SK-N-SH (cell line): ENCODE results near the gene OBSCN. TPM values are rescaled to one million over a fixed set of nuclear protein-coding genes. Genes with fewer than 3 reads are reported as not detected.

Experiments
- CTCF ChIA-PET: fragments of 300-600, 350-600 bp; formaldehyde crosslinking; extraction: SDS; loops from one replicate; lab custom pipeline; 2021; lab: Yijun Ruan, JAX
- POLR2A ChIA-PET: fragments of 350-600 bp; sonication (Branson Sonifier 250); formaldehyde crosslinking; extraction: SDS; loops from one replicate; lab custom pipeline; 2020; ENCODE audit warnings: antibody characterized with exemption, inconsistent platforms; lab: Yijun Ruan, JAX
- DNase-seq: peaks from one replicate; pipeline ENCODE4 v3.0.0; 2012
- H2AFZ ChIP-seq: fragments of 200-600 bp; sonication (generic); 2 replicates; pipeline ENCODE4 v1.8.1; 2016; ENCODE audit warnings: antibody characterized with exemption, mild to moderate bottlenecking, low read depth
- H3F3A ChIP-seq: fragments of 200-600 bp; sonication (generic); replicated peaks from 2 replicates; pipeline ENCODE3; 2016; ENCODE audit warnings: antibody characterized with exemption, mild to moderate bottlenecking; ENCODE audit not compliant: insufficient read depth
- H3K27ac ChIP-seq, 2 experiments: fragments of 200-500 bp in 1 of 2; fragments of 200-600 bp in 1 of 2; sonication (Bioruptor generic) in 1 of 2; sonication (generic), shearing (Covaris generic) in 1 of 2; 2 replicates each; pipeline versions ENCODE4 v1.5.1 to v1.6.1; 2014 to 2016; ENCODE audit warnings: low read depth in 2 of 2, inconsistent platforms in 1 of 2, low read length in 1 of 2, mild to moderate bottlenecking in 1 of 2, mixed read lengths in 1 of 2
- H3K27me3 ChIP-seq: fragments of 200-600 bp; sonication (generic), shearing (Covaris generic); 2 replicates; pipeline ENCODE4 v1.6.1; 2016; ENCODE audit warnings: mixed run types; ENCODE audit not compliant: insufficient read depth
- H3K36me3 ChIP-seq, 2 experiments: fragments of 200-500 bp in 1 of 2; fragments of 200-600 bp in 1 of 2; sonication (Bioruptor generic) in 1 of 2; sonication (generic) in 1 of 2; replicated peaks in 1 of 2; 2 replicates each; pipeline versions ENCODE3 to v1.5.1; 2014 to 2016; ENCODE audit warnings: low read length in 1 of 2, mild to moderate bottlenecking in 1 of 2; ENCODE audit not compliant: insufficient read depth in 2 of 2, control insufficient read depth in 1 of 2
- H3K4me1 ChIP-seq, 2 experiments: fragments of 200-500 bp in 1 of 2; fragments of 200-600 bp in 1 of 2; sonication (Bioruptor generic) in 1 of 2; sonication (generic), shearing (Covaris generic) in 1 of 2; 2 replicates each; pipeline versions ENCODE4 v1.5.1 to v1.6.1; 2014 to 2016; ENCODE audit warnings: low read depth in 1 of 2, low read length in 1 of 2, mixed run types in 1 of 2; ENCODE audit not compliant: insufficient read depth in 2 of 2, control insufficient read depth in 1 of 2
- H3K4me2 ChIP-seq: fragments of 200-600 bp; sonication (generic), shearing (Covaris generic); 2 replicates; pipeline ENCODE4 v1.6.1; 2017; ENCODE audit warnings: mixed run types
- H3K4me3 ChIP-seq, 2 experiments: fragments of 200-500 bp in 1 of 2; fragments of 200-600 bp in 1 of 2; sonication (Bioruptor generic) in 1 of 2; sonication (generic), shearing (Covaris generic) in 1 of 2; 2 replicates each; pipeline versions ENCODE4 v1.5.1 to v1.8.1; 2014 to 2016; ENCODE audit warnings: low read depth in 2 of 2, inconsistent platforms in 1 of 2, low read length in 1 of 2, mild to moderate bottlenecking in 1 of 2, mixed read lengths in 1 of 2, moderate library complexity in 1 of 2
- H3K79me2 ChIP-seq: fragments of 200-600 bp; sonication (generic); 2 replicates; pipeline ENCODE4 v1.8.1; 2017; ENCODE audit warnings: mild to moderate bottlenecking; ENCODE audit not compliant: insufficient read depth
- H3K9ac ChIP-seq: fragments of 200-600 bp; sonication (generic); 2 replicates; pipeline ENCODE4 v1.6.1; 2017; ENCODE audit warnings: mixed run types
- H3K9me2 ChIP-seq: fragments of 200-600 bp; sonication (generic); 2 replicates; pipeline ENCODE4 v1.6.1; 2017; ENCODE audit warnings: mixed run types
- H3K9me3 ChIP-seq: fragments of 200-600 bp; sonication (generic); 2 replicates; pipeline ENCODE4 v1.6.1; 2017; ENCODE audit warnings: mixed run types, mild to moderate bottlenecking, moderate library complexity
- H4K20me1 ChIP-seq: fragments of 200-600 bp; sonication (generic); 2 replicates; pipeline ENCODE4 v1.6.1; 2017; ENCODE audit warnings: mild to moderate bottlenecking, mixed run types; ENCODE audit not compliant: insufficient read depth
- CTCF ChIP-seq: fragments of 200-600 bp; sonication (generic); IDR thresholded peaks from 2 replicates; pipeline ENCODE4 v1.6.1; 2017; ENCODE audit warnings: antibody characterized with exemption, mild to moderate bottlenecking, moderate library complexity
- FOSL2 ChIP-seq: IDR thresholded peaks from 2 replicates; pipeline ENCODE4 v1.4.0; 2012; ENCODE audit warnings: low read depth, mild to moderate bottlenecking, moderate library complexity, borderline replicate concordance
- FOXJ3 ChIP-seq: sonication (generic); formaldehyde crosslinking; IDR thresholded peaks from 2 replicates; pipeline ENCODE4 v1.5.1; 2020; ENCODE audit warnings: mild to moderate bottlenecking, missing genetic modification reagents
- GATA2 ChIP-seq: sonication (generic); formaldehyde crosslinking; IDR thresholded peaks from 2 replicates; pipeline ENCODE4 v1.5.0; 2020; ENCODE audit warnings: mild to moderate bottlenecking, missing genetic modification reagents
- IRF3 ChIP-seq: fragments of 150-350 bp; IDR thresholded peaks from 2 replicates; pipeline ENCODE4 v1.6.1; 2016; ENCODE audit warnings: mild to moderate bottlenecking, low read depth, low read length
- MAX ChIP-seq: IDR thresholded peaks from 2 replicates; pipeline ENCODE4 v1.4.0; 2012; ENCODE audit warnings: low read depth
- MXI1 ChIP-seq: IDR thresholded peaks from 2 replicates; pipeline ENCODE4 v1.6.1; 2012; ENCODE audit warnings: mild to moderate bottlenecking, low read depth, low read length, improper control_type of control experiment
- PBX3 ChIP-seq: IDR thresholded peaks from 2 replicates; pipeline ENCODE4; 2012
- RAD21 ChIP-seq: IDR thresholded peaks from 2 replicates; pipeline ENCODE4 v1.6.1; 2012; ENCODE audit warnings: mild to moderate bottlenecking, low read length
- RCOR1 ChIP-seq: fragments of 150-350 bp; IDR thresholded peaks from 2 replicates; pipeline ENCODE4 v1.6.1; 2017; ENCODE audit warnings: antibody characterized with exemption, low read length
- RXRA ChIP-seq: IDR thresholded peaks from 2 replicates; pipeline ENCODE4 v1.4.0; 2012; ENCODE audit warnings: low read depth, mild to moderate bottlenecking, borderline replicate concordance
- SIN3A ChIP-seq: IDR thresholded peaks from 2 replicates; pipeline ENCODE4 v1.6.1; 2012; ENCODE audit warnings: low read depth, mild to moderate bottlenecking, low read length, moderate library complexity, borderline replicate concordance
- TCF12 ChIP-seq: IDR thresholded peaks from 2 replicates; pipeline ENCODE4 v1.4.0; 2012
- TEAD4 ChIP-seq: IDR thresholded peaks from 2 replicates; pipeline ENCODE4 v1.4.0; 2012; ENCODE audit warnings: mild to moderate bottlenecking, borderline replicate concordance; ENCODE audit not compliant: insufficient read depth
- USF1 ChIP-seq: IDR thresholded peaks from 2 replicates; pipeline ENCODE4 v1.4.0; 2012; ENCODE audit warnings: low read depth, borderline replicate concordance
- USF2 ChIP-seq: fragments of 150-350 bp; IDR thresholded peaks from 2 replicates; pipeline ENCODE4 v1.6.1; 2017; ENCODE audit warnings: antibody characterized with exemption, low read length, low read depth, borderline replicate concordance
- YY1 ChIP-seq: IDR thresholded peaks from 2 replicates; pipeline ENCODE4 v1.4.0; 2012; ENCODE audit warnings: low read depth, mild to moderate bottlenecking
- ZBTB33 ChIP-seq: IDR thresholded peaks from 2 replicates; pipeline ENCODE4 v1.4.0; 2012; ENCODE audit warnings: low read depth, borderline replicate concordance
- WGBS: methylation state at CpG from one replicate; pipeline ENCODE4 v1.1.6; 2017; ENCODE audit warnings: low lambda C conversion rate; 5-methylcytosine and 5-hydroxymethylcytosine counted together
- polyA plus RNA-seq, 3 experiments: library from polyadenylated mRNA; depleted of rRNA; stranded (reverse); fragments of >200 nt; gene quantifications; 2 replicates each; pipeline ENCODE4 v1.2.3, GENCODE V29; 2012

OBSCN gene
- polyA plus RNA-seq, 1 of the 3 experiments (the other 2 are of a cell fraction), result 4.0 TPM

GRCh38 chr1:228198977-228199590 lies 8.8 kb upstream of the OBSCN start:
- no peaks in the 10 kb centered on the region for H3K27me3 ChIP-seq
- peaks cover 0 to 3% of the 10 kb centered on the region in 2 experiments for H3K36me3 ChIP-seq
- no peak overlapping the region for H3K4me3 ChIP-seq
- H2AFZ ChIP-seq, result no peak overlapping the region
- H3K4me1 ChIP-seq, result no peaks in the 10 kb centered on the region
- CTCF ChIA-PET, result no interaction called here
- peaks cover 7% of the 10 kb centered on the region for H3F3A ChIP-seq
- H3K4me2 ChIP-seq, result no peak overlapping the region
- peaks cover 9% of the 10 kb centered on the region for H3K9me3 ChIP-seq
- no peaks in the 10 kb centered on the region for H3K79me2 ChIP-seq
- WGBS, result 34% methylated on average over 2 of the region's 2 CpGs
- no peak overlapping the region for H3K9ac ChIP-seq
- no peak overlapping the region for H3K27ac ChIP-seq
- POLR2A ChIA-PET, result no interaction called here
- DNase-seq, result peak; percentile 27
- H4K20me1 ChIP-seq, result no peaks in the 10 kb centered on the region
- no peaks in the 10 kb centered on the region for H3K9me2 ChIP-seq
- no peak for TF ChIP-seq RAD21
- TF ChIP-seq MAX, result no peak
- no peak for TF ChIP-seq TCF12
- no peak for TF ChIP-seq RXRA
- TF ChIP-seq YY1, result no peak
- no peak for TF ChIP-seq TEAD4
- TF ChIP-seq MXI1, result no peak
- no peak for TF ChIP-seq FOXJ3 (CRISPR knock-in tag)

GRCh38 chr1:228204958-228205357 lies 2.9 kb upstream of the OBSCN start:
- Histone ChIP-seq H2AFZ (no peak overlapping the region), H3F3A (no peaks in the 10 kb centered on the region), H3K4me1 (peaks cover 0 to 14% of the 10 kb centered on the region in 2 experiments; a peak in 1 of 4 replicates), H4K20me1 (no peaks in the 10 kb centered on the region), H3K9me3 (no peaks in the 10 kb centered on the region), H3K9ac (no peak overlapping the region), H3K9me2 (no peaks in the 10 kb centered on the region), H3K4me3 (no peak overlapping the region), H3K27ac (no peak overlapping the region; a peak in 1 of 4 replicates), H3K79me2 (no peaks in the 10 kb centered on the region), H3K27me3 (no peaks in the 10 kb centered on the region), H3K36me3 (no peaks in the 10 kb centered on the region), H3K4me2 (no peak overlapping the region)
- 61% methylated on average over 8 of the region's 8 CpGs for WGBS
- CTCF ChIA-PET, result no interaction called here
- TF ChIP-seq USF1, result no peak
- no peak for TF ChIP-seq SIN3A
- no peak for TF ChIP-seq YY1
- TF ChIP-seq IRF3, result no peak
- TF ChIP-seq CTCF, result no peak
- no peak for TF ChIP-seq ZBTB33
- no peak for TF ChIP-seq FOSL2
- TF ChIP-seq RCOR1, result no peak
- TF ChIP-seq RXRA, result no peak
- no peak for TF ChIP-seq USF2
- no peak for TF ChIP-seq MXI1
- no peak for TF ChIP-seq MAX
- no peak for TF ChIP-seq PBX3
- no peak for TF ChIP-seq GATA2 (CRISPR knock-in tag)
- POLR2A ChIA-PET, result no interaction called here
- no peak for DNase-seq
